ENCODE measurements around the gene NIPBL.
"Not testable (repeated sequence)": the region's sequence is repeated elsewhere in the genome, so short reads cannot be mapped to it uniquely, and the experiment has no call there.

Gene NIPBL

DNA sequence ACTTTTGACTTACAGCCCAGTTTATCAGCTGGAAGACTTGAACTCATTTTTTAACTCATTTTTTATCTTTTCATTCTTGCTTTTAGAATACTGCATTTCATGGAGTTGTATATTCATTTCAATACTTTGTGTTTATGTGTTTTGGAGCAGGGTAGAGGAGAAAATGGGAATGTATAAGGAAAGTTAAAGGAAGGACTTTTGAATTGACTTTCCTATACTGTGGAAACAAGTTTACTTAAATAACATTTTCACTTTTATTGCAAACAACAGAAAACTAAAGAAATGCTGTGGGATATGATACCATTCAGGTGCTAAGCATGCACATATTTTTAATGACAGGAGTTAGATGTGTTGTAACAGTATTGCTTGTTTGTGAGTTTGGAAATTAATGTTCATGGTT lies 11.7 kb downstream of the NIPBL start:
- Histone ChIP-seq H3K4me1 (ENCODE audit: control insufficient read depth, insufficient read depth, low read length) (peaks cover 3% of the 10 kb centered on the region), H3K4me3 (ENCODE audit: low read length in 2 of 2) (no peak overlapping the region), H3K36me3 (ENCODE audit: control insufficient read depth in 2 of 2, insufficient read depth in 2 of 2, low read length in 2 of 2) (peaks cover 2 to 3% of the 10 kb centered on the region in 2 donors), H3K27me3 (ENCODE audit: control insufficient read depth in 1 of 2, insufficient read depth in 2 of 2, low read length in 2 of 2) (no peaks in the 10 kb centered on the region), H3K9me3 (ENCODE audit: control insufficient read depth in 2 of 2, low read length in 2 of 2) (no peaks in the 10 kb centered on the region), H3K27ac (ENCODE audit: low read length) (no peak overlapping the region), H3K9ac (ENCODE audit: low read length in 2 of 2) (no peak overlapping the region)

DNA sequence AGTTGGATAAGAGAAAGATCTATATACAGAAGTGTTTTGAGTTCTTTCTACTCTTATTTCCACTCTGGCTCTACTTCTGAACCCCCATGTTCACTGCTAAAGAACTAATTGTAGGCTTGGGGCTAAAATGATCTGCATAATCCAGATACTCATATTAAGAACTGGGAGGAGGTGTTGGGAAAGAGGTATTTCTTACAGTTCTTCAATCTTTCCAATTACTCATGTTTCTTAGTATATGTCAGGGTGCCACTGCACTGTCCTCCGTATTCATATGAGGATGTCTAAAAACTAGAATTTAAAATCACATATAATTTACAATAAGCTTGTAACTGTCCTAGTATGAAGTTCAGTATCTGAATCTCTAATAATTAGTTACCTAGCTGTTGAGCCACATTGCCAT lies 12.7 kb downstream of the NIPBL start:
- H3K9ac ChIP-seq (ENCODE audit: low read length in 2 of 2): no peak overlapping the region
- peaks cover 3% of the 10 kb centered on the region for H3K4me1 ChIP-seq (ENCODE audit: control insufficient read depth, insufficient read depth, low read length)
- H3K4me3 ChIP-seq (ENCODE audit: low read length in 2 of 2): no peak overlapping the region

DNA sequence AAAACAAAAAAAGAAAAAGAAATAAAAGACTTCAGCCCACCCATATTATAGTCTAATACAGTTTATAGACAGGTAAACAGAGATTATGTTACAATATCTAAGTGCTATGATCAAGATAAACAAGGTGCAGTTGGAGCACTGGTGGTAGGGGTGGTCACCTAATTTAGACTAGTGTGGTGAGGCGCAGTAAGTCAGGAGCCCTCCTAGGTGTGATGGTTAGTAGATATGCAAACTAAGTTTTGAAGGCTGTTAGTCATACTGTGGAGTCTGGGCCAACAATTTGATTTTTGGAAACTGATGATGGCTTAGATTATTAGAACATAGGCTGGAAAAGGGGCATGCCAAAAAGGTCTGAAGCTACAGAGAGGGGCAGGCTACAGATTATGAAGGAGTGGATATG lies 14.7 kb downstream of the NIPBL start:
- Histone ChIP-seq H3K27ac (ENCODE audit: low read length) (no peak overlapping the region), H3K36me3 (ENCODE audit: control insufficient read depth in 2 of 2, insufficient read depth in 2 of 2, low read length in 2 of 2) (no peaks in the 10 kb centered on the region), H3K9me3 (ENCODE audit: control insufficient read depth in 2 of 2, low read length in 2 of 2) (no peaks in the 10 kb centered on the region), H3K27me3 (ENCODE audit: control insufficient read depth in 1 of 2, insufficient read depth in 2 of 2, low read length in 2 of 2) (no peaks in the 10 kb centered on the region), H3K4me1 (ENCODE audit: control insufficient read depth, insufficient read depth, low read length) (no peaks in the 10 kb centered on the region), H3K4me3 (ENCODE audit: low read length in 2 of 2) (no peak overlapping the region), H3K9ac (ENCODE audit: low read length in 2 of 2) (no peak overlapping the region)

More for the DNA sequence above, 12.7 kb downstream of the NIPBL start:
- Histone ChIP-seq H3K27ac (ENCODE audit: low read length) (no peak overlapping the region), H3K36me3 (ENCODE audit: control insufficient read depth in 2 of 2, insufficient read depth in 2 of 2, low read length in 2 of 2) (peaks cover 2 to 3% of the 10 kb centered on the region in 2 donors), H3K9me3 (ENCODE audit: control insufficient read depth in 2 of 2, low read length in 2 of 2) (no peaks in the 10 kb centered on the region), H3K27me3 (ENCODE audit: control insufficient read depth in 1 of 2, insufficient read depth in 2 of 2, low read length in 2 of 2) (no peaks in the 10 kb centered on the region)

DNA sequence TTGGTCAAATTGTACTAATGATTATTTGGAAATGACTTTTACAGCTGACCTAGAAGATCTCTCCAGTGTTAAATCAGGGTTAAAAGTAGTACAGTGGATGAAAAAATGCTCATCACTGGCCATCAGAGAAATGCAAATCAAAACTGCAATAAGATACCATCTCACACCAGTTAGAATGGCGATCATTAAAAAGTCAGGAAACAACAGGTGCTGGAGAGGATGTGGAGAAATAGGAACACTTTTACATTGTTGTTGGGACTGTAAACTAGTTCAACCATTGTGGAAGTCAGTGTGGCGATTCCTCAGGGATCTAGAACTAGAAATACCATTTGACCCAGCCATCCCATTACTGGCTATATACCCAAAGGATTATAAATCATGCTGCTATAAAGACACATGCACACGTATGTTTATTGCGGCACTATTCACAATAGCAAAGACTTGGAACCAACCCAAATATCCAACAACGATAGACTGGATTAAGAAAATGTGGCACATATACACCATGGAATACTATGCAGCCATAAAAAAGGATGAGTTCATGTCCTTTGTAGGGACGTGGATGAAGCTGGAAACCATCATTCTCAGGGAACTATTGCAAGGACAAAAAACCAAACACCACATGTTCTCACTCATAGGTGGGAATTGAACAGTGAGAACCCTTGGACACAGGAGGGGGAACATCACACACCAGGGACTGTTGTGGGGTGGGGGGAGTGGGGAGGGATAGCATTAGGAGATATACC lies 15.7 kb downstream of the NIPBL start:
- not testable (repeated sequence) for H3K36me3 ChIP-seq (ENCODE audit: control insufficient read depth in 2 of 2, insufficient read depth in 2 of 2, low read length in 2 of 2); H3K27me3 ChIP-seq (ENCODE audit: control insufficient read depth in 1 of 2, insufficient read depth in 2 of 2, low read length in 2 of 2); H3K27ac ChIP-seq (ENCODE audit: low read length); H3K4me3 ChIP-seq (ENCODE audit: low read length in 2 of 2); H3K9ac ChIP-seq (ENCODE audit: low read length in 2 of 2); H3K9me3 ChIP-seq (ENCODE audit: control insufficient read depth in 2 of 2, low read length in 2 of 2); H3K4me1 ChIP-seq (ENCODE audit: control insufficient read depth, insufficient read depth, low read length)

DNA sequence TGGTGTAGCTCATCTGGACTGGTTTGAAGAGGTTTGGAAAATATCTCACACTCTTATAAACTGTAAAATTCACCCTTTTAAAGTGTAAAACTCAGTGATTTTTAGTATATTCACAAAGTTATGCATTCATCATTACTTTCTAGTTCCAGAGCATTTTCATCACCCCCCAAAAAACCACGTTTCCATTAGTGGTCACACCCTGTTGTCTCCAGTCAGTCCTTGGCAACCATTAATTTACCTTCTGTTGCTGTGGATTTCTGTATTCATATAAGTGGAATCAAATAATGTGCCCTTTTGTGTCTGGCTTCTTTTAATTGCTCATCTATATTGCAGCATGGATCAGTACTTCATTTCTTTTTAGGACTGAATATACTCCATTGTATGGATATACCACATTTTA lies 18.4 kb downstream of the NIPBL start:
- no peaks in the 10 kb centered on the region for H3K4me1 ChIP-seq (ENCODE audit: control insufficient read depth, insufficient read depth, low read length)
- no peak overlapping the region for H3K9ac ChIP-seq (ENCODE audit: low read length in 2 of 2)
- no peak overlapping the region for H3K27ac ChIP-seq (ENCODE audit: low read length)
- H3K4me3 ChIP-seq (ENCODE audit: low read length in 2 of 2): no peak overlapping the region
- no peaks in the 10 kb centered on the region for H3K9me3 ChIP-seq (ENCODE audit: control insufficient read depth in 2 of 2, low read length in 2 of 2)
- H3K27me3 ChIP-seq (ENCODE audit: control insufficient read depth in 1 of 2, insufficient read depth in 2 of 2, low read length in 2 of 2): no peaks in the 10 kb centered on the region
- H3K36me3 ChIP-seq (ENCODE audit: control insufficient read depth in 2 of 2, insufficient read depth in 2 of 2, low read length in 2 of 2): no peaks in the 10 kb centered on the region

DNA sequence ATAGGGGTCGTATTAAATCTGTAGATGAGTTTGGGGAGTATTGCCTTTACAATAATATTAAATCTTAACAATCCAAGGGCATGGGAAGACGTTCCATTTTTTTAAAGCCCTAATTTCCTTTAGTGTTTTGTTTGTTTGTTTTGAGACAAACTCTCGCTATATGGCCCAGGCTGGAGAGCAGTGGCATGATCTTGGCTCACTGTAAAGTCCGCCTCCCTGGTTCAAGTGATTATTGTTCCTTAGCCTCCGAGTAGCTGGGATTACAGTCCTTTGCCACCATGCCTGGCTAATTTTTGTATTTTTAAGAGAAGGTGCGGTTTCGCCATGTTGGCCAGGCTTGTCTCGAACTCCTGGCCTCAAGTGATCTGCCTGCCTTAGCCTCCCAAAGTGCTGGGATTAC lies 19.9 kb downstream of the NIPBL start:
- H3K4me1 ChIP-seq (ENCODE audit: control insufficient read depth, insufficient read depth, low read length): no peaks in the 10 kb centered on the region
- H3K27me3 ChIP-seq (ENCODE audit: control insufficient read depth in 1 of 2, insufficient read depth in 2 of 2, low read length in 2 of 2): no peaks in the 10 kb centered on the region
- no peak overlapping the region for H3K4me3 ChIP-seq (ENCODE audit: low read length in 2 of 2)
- no peaks in the 10 kb centered on the region for H3K9me3 ChIP-seq (ENCODE audit: control insufficient read depth in 2 of 2, low read length in 2 of 2)
- H3K9ac ChIP-seq (ENCODE audit: low read length in 2 of 2): no peak overlapping the region
- no peaks in the 10 kb centered on the region for H3K36me3 ChIP-seq (ENCODE audit: control insufficient read depth in 2 of 2, insufficient read depth in 2 of 2, low read length in 2 of 2)
- no peak overlapping the region for H3K27ac ChIP-seq (ENCODE audit: low read length)

DNA sequence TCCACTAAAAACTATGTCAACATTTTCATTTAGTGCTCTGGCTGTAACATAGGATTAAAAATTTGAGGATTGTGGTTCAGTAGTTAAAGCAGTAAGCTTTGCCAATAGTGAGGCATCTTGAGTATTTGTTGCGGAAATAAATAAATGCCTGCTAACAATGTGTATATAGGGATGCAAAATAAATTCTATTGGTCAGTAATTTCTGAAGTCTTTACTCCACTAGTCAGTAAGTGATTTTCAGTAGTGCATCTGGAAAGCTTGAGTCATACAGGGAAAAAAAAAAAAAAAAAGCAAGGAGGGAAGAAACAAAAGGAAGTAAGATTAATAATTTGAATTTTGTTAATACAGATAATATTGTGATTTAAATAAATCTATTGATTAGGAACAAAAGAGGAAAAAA lies 21.0 kb downstream of the NIPBL start:
- Histone ChIP-seq H3K9me3 (ENCODE audit: control insufficient read depth in 2 of 2, low read length in 2 of 2) (no peaks in the 10 kb centered on the region), H3K9ac (ENCODE audit: low read length in 2 of 2) (no peak overlapping the region), H3K4me1 (ENCODE audit: control insufficient read depth, insufficient read depth, low read length) (no peaks in the 10 kb centered on the region), H3K27ac (ENCODE audit: low read length) (no peak overlapping the region), H3K27me3 (ENCODE audit: control insufficient read depth in 1 of 2, insufficient read depth in 2 of 2, low read length in 2 of 2) (no peaks in the 10 kb centered on the region), H3K36me3 (ENCODE audit: control insufficient read depth in 2 of 2, insufficient read depth in 2 of 2, low read length in 2 of 2) (no peaks in the 10 kb centered on the region), H3K4me3 (ENCODE audit: low read length in 2 of 2) (no peak overlapping the region)

DNA sequence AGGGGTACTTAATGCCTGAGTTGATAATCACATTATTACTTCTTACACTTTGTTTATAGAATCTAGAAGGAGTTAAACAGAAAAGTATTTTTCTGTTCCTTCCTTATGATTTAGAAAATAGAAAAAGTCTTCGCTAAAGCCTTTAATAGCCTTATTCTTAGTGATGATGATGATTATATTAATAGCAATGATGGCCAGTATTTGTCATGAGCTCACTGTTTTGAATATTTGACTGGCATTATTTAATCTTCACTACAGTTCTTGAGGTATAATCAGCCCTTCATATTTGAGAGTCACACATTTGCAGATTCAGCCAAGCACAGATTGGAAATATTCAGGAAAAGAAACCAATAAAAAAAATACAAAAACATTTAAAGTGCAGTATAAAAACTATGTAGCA lies 23.3 kb downstream of the NIPBL start:
- Histone ChIP-seq H3K27me3 (ENCODE audit: control insufficient read depth in 1 of 2, insufficient read depth in 2 of 2, low read length in 2 of 2) (no peaks in the 10 kb centered on the region), H3K36me3 (ENCODE audit: control insufficient read depth in 2 of 2, insufficient read depth in 2 of 2, low read length in 2 of 2) (no peaks in the 10 kb centered on the region), H3K9me3 (ENCODE audit: control insufficient read depth in 2 of 2, low read length in 2 of 2) (no peaks in the 10 kb centered on the region), H3K27ac (ENCODE audit: low read length) (no peak overlapping the region), H3K9ac (ENCODE audit: low read length in 2 of 2) (no peak overlapping the region), H3K4me3 (ENCODE audit: low read length in 2 of 2) (no peak overlapping the region), H3K4me1 (ENCODE audit: control insufficient read depth, insufficient read depth, low read length) (no peaks in the 10 kb centered on the region)

DNA sequence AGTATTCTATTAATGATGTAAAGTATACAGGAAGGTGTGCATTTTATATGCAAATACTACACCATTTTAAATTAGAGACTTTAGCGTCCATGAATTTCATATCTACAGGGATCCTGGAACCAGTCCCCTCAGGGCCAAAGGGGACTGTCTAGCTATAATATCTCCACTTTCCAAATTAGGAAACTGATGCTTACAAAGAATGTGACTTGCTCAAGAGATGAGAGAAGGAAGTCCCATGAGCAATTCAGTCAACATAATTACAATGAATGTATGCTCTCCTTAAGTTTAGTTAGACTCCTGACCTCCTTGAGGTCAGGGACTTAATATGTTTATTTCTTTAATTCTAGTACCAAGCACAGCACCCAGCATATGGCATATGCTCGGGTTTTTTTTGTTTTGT lies 23.7 kb downstream of the NIPBL start:
- Histone ChIP-seq H3K27me3 (ENCODE audit: control insufficient read depth in 1 of 2, insufficient read depth in 2 of 2, low read length in 2 of 2) (no peaks in the 10 kb centered on the region), H3K27ac (ENCODE audit: low read length) (no peak overlapping the region), H3K36me3 (ENCODE audit: control insufficient read depth in 2 of 2, insufficient read depth in 2 of 2, low read length in 2 of 2) (no peaks in the 10 kb centered on the region), H3K4me3 (ENCODE audit: low read length in 2 of 2) (no peak overlapping the region), H3K4me1 (ENCODE audit: control insufficient read depth, insufficient read depth, low read length) (no peaks in the 10 kb centered on the region), H3K9ac (ENCODE audit: low read length in 2 of 2) (no peak overlapping the region), H3K9me3 (ENCODE audit: control insufficient read depth in 2 of 2, low read length in 2 of 2) (no peaks in the 10 kb centered on the region)

DNA sequence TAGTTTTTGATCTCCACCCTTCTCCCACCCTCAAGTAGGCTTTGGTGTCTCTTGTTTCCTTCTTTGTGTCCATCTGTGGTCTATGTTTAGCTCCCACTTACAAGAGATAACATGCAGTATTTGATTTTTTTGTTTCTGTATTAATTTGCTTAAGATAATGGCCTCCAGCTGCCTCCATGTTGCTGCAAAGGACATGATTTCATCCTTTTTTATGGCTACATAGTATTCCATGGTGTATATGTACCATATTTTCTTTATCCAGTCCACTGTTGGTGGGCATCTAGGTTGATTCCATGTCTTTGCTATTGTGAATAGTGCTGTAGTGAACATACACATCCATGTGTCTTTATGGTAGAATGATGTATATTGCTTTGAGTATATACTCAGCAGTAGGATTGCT lies 24.5 kb downstream of the NIPBL start:
- H3K4me1 ChIP-seq (ENCODE audit: control insufficient read depth, insufficient read depth, low read length); H3K9ac ChIP-seq (ENCODE audit: low read length in 2 of 2); H3K27ac ChIP-seq (ENCODE audit: low read length); H3K4me3 ChIP-seq (ENCODE audit: low read length in 2 of 2); H3K27me3 ChIP-seq (ENCODE audit: control insufficient read depth in 1 of 2, insufficient read depth in 2 of 2, low read length in 2 of 2); H3K36me3 ChIP-seq (ENCODE audit: control insufficient read depth in 2 of 2, insufficient read depth in 2 of 2, low read length in 2 of 2); H3K9me3 ChIP-seq (ENCODE audit: control insufficient read depth in 2 of 2, low read length in 2 of 2): not testable (repeated sequence)

DNA sequence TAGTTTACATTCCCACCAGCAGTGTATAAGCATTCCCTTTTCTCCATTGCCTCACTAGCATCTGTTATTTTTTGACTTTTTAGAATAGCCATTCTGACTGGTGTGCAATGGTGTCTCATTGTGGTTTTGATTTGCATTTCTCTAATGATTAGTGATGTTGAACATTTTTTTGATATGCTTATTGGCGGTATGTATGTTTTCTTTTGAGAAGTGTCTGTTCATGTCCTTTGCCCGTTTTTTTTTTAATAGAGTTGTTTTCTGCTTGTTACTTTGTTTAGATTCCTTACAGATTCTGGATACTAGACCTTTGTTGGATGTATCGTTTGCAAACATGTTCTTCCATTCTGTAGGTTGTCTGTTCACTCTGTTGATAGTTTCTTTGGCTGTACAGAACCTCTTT lies 25.3 kb downstream of the NIPBL start:
- H3K9ac ChIP-seq (ENCODE audit: low read length in 2 of 2): no peak overlapping the region
- H3K4me3 ChIP-seq (ENCODE audit: low read length in 2 of 2): no peak overlapping the region
- H3K4me1 ChIP-seq (ENCODE audit: control insufficient read depth, insufficient read depth, low read length): no peaks in the 10 kb centered on the region
- H3K27me3 ChIP-seq (ENCODE audit: control insufficient read depth in 1 of 2, insufficient read depth in 2 of 2, low read length in 2 of 2): no peaks in the 10 kb centered on the region
- no peak overlapping the region for H3K27ac ChIP-seq (ENCODE audit: low read length)
- H3K36me3 ChIP-seq (ENCODE audit: control insufficient read depth in 2 of 2, insufficient read depth in 2 of 2, low read length in 2 of 2): no peaks in the 10 kb centered on the region
- H3K9me3 ChIP-seq (ENCODE audit: control insufficient read depth in 2 of 2, low read length in 2 of 2): no peaks in the 10 kb centered on the region
